ENCODE data around the gene MYO7B. TPM values are rescaled to one million over a fixed set of nuclear protein-coding genes. Genes with fewer than 3 reads are reported as not detected.

Gene MYO7B
- total and polyA plus RNA-seq, 9 of the 15 experiments (the other 6 are each of a cell fraction or from before 2014, with no cell fraction given): 0.08 TPM; not detected in 8

DNA sequence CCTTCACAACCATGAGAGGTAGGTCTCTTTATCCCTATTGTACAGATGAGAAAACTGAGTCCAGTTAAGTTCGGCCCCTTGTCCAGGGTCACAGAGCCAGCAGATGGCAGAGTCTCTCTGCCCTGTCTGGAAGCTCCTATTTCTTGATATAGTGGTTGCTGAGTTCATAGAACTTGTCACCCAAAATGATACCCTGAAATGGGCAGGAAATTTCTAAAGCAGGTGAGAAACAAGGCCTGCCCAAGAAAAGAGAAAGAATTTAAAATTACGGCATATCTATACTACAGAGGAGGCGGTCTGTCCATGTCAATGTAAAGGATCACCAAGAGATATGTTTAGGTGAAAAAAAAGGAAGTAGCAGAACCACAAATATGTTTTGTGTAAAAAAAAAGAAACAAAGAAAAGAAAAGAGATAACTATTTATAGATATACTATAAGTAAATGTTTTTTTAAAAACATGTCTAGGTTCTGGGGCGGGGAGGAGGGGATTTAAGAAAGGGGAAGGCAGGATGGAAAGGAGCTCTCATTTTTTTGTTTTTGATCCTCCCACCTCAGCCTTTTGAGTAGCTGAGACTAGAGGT is 39.8 kb downstream of the MYO7B start (continued):
- TF ChIP-seq STAT6 (CRISPR knock-in tag; IDR thresholded peaks at IDR 0.05) (no peak), KDM1A (IDR thresholded peaks at IDR 0.05) (no peak), SREBF2 (CRISPR knock-in tag; IDR thresholded peaks at IDR 0.05) (no peak), POU5F1 (IDR thresholded peaks at IDR 0.05; ENCODE audit: borderline replicate concordance, low read depth, low read length, partially characterized antibody) (no peak), CBX8 (IDR thresholded peaks at IDR 0.05; ENCODE audit: borderline replicate concordance, extremely low read depth, low read depth, low read length, poor library complexity, severe bottlenecking) (no peak), SOX6 (IDR thresholded peaks at IDR 0.05) (peak; percentile 31; the same call in 1 of the 2 replicates), MEF2D (tag; conservative IDR thresholded peaks at IDR 0.05; ENCODE audit: low read depth) (peak; percentile 62; the same call in 1 of the 2 replicates), CHCHD3 (CRISPR knock-in tag; IDR thresholded peaks at IDR 0.05) (no peak), XRCC3 (IDR thresholded peaks at IDR 0.05) (no peak), ATF3 (IDR thresholded peaks at IDR 0.05) (no peak), ATF3 (CRISPR knock-in tag; conservative IDR thresholded peaks at IDR 0.05) (no peak), ZBTB7A (IDR thresholded peaks at IDR 0.05; ENCODE audit: borderline replicate concordance, control insufficient read depth, low read depth, low read length) (no peak), BCLAF1 (IDR thresholded peaks at IDR 0.05; ENCODE audit: borderline replicate concordance in 1 of 2, control insufficient read depth in 1 of 2, low read depth in 2 of 2, low read length in 1 of 2) (no peak), MAFG (tag; conservative IDR thresholded peaks at IDR 0.05) (no peak), MCM5 (IDR thresholded peaks at IDR 0.05; ENCODE audit: low read depth) (no peak), BCOR (IDR thresholded peaks at IDR 0.05) (peak; percentile 65; the same call in 1 of the 2 replicates)
- TF ChIP-seq, protein P1, sequence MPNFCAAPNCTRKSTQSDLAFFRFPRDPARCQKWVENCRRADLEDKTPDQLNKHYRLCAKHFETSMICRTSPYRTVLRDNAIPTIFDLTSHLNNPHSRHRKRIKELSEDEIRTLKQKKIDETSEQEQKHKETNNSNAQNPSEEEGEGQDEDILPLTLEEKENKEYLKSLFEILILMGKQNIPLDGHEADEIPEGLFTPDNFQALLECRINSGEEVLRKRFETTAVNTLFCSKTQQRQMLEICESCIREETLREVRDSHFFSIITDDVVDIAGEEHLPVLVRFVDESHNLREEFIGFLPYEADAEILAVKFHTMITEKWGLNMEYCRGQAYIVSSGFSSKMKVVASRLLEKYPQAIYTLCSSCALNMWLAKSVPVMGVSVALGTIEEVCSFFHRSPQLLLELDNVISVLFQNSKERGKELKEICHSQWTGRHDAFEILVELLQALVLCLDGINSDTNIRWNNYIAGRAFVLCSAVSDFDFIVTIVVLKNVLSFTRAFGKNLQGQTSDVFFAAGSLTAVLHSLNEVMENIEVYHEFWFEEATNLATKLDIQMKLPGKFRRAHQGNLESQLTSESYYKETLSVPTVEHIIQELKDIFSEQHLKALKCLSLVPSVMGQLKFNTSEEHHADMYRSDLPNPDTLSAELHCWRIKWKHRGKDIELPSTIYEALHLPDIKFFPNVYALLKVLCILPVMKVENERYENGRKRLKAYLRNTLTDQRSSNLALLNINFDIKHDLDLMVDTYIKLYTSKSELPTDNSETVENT (CRISPR knock-in tag; IDR thresholded peaks at IDR 0.05): no peak

All from K562 (cell line).